HepG2 (cell line): ENCODE results near the gene FLVCR1. TPM values are rescaled to one million over a fixed set of nuclear protein-coding genes. Genes with fewer than 3 reads are reported as not detected.

Source experiments
- HES4 ChIP-seq: sonication (generic); formaldehyde crosslinking; IDR thresholded peaks from 2 replicates; pipeline ENCODE4 v1.9.0; 2021; ENCODE audit warnings: mild to moderate bottlenecking, missing genetic modification reagents, borderline replicate concordance
- HMGA1 ChIP-seq: sonication (generic); formaldehyde crosslinking; conservative IDR thresholded peaks from 2 replicates; pipeline ENCODE4 v1.4.0; 2020; ENCODE audit warnings: missing genetic modification reagents
- NFYC ChIP-seq: IDR thresholded peaks from 2 replicates; pipeline ENCODE4 v1.6.1; 2016; ENCODE audit warnings: missing genetic modification reagents, missing compliant biosample characterization
- NRL ChIP-seq: sonication (generic); formaldehyde crosslinking; IDR thresholded peaks from 2 replicates; pipeline ENCODE4 v1.5.0; 2020; ENCODE audit warnings: missing genetic modification reagents, mild to moderate bottlenecking, moderate library complexity, borderline replicate concordance
- PAXIP1 ChIP-seq: sonication (generic); formaldehyde crosslinking; conservative IDR thresholded peaks from 2 replicates; pipeline ENCODE4 v1.4.0; 2020; ENCODE audit warnings: mild to moderate bottlenecking, missing genetic modification reagents, moderate library complexity
- POLR2AphosphoS5 ChIP-seq: IDR thresholded peaks from 2 replicates; pipeline ENCODE4 v1.6.1; 2012; ENCODE audit warnings: low read depth, low read length
- SATB2 ChIP-seq: sonication (generic); formaldehyde crosslinking; IDR thresholded peaks from 2 replicates; pipeline ENCODE4 v1.5.0; 2020; ENCODE audit warnings: missing genetic modification reagents
- SMAD1 ChIP-seq: sonication (generic); formaldehyde crosslinking; IDR thresholded peaks from 2 replicates; pipeline ENCODE4 v1.4.0; 2020; ENCODE audit warnings: missing genetic modification reagents, low read depth, mild to moderate bottlenecking, borderline replicate concordance
- SNAPC2 ChIP-seq: sonication (generic); formaldehyde crosslinking; IDR thresholded peaks from 2 replicates; pipeline ENCODE4 v1.8.1; 2022; ENCODE audit warnings: mild to moderate bottlenecking, missing genetic modification reagents
- TBP ChIP-seq: sonication (generic); formaldehyde crosslinking; IDR thresholded peaks from 2 replicates; pipeline ENCODE4 v1.5.0; 2020; ENCODE audit warnings: missing genetic modification reagents
- TBX3 ChIP-seq: fragments of 450-650 bp; IDR thresholded peaks from 2 replicates; pipeline ENCODE4 v1.6.1; 2017; ENCODE audit warnings: antibody characterized with exemption, mild to moderate bottlenecking, inconsistent platforms, borderline replicate concordance
- ZMYM4 ChIP-seq: sonication (generic); formaldehyde crosslinking; IDR thresholded peaks from 2 replicates; pipeline ENCODE4 v1.8.1; 2023; ENCODE audit warnings: mild to moderate bottlenecking, missing genetic modification reagents
- ZNF276 ChIP-seq: sonication (generic); formaldehyde crosslinking; IDR thresholded peaks from 2 replicates; pipeline ENCODE4 v1.4.0; 2020; ENCODE audit warnings: mild to moderate bottlenecking, low read depth, missing genetic modification reagents
- ZNF317 ChIP-seq: sonication (generic); formaldehyde crosslinking; IDR thresholded peaks from 2 replicates; pipeline ENCODE4 v1.5.0; 2020; ENCODE audit warnings: mild to moderate bottlenecking, missing genetic modification reagents
- ZNF329 ChIP-seq: sonication (generic); formaldehyde crosslinking; IDR thresholded peaks from 2 replicates; pipeline ENCODE4 v1.9.0; 2021; ENCODE audit warnings: low read depth, mild to moderate bottlenecking, missing genetic modification reagents
- ZNF430 ChIP-seq: sonication (generic); formaldehyde crosslinking; IDR thresholded peaks from 2 replicates; pipeline ENCODE4 v1.9.0; 2021; ENCODE audit warnings: mild to moderate bottlenecking, missing genetic modification reagents
- ZNF513 ChIP-seq: sonication (generic); formaldehyde crosslinking; conservative IDR thresholded peaks from 2 replicates; pipeline ENCODE4 v1.5.0; 2020; ENCODE audit warnings: missing genetic modification reagents
- ZNF597 ChIP-seq: sonication (generic); formaldehyde crosslinking; IDR thresholded peaks from 2 replicates; pipeline ENCODE4 v1.5.0; 2020; ENCODE audit warnings: missing genetic modification reagents
- ZNF614 ChIP-seq: IDR thresholded peaks from 2 replicates; pipeline ENCODE4 v1.6.1; 2018; ENCODE audit warnings: missing biosample characterization, missing genetic modification reagents, inconsistent platforms, borderline replicate concordance
- ZNF878 ChIP-seq: sonication (generic); formaldehyde crosslinking; IDR thresholded peaks from 2 replicates; pipeline ENCODE4 v1.8.1; 2023; ENCODE audit warnings: mild to moderate bottlenecking, missing genetic modification reagents, moderate library complexity
- ZSCAN12 ChIP-seq: sonication (generic); formaldehyde crosslinking; IDR thresholded peaks from 2 replicates; pipeline ENCODE4 v1.9.0; 2021; ENCODE audit warnings: mild to moderate bottlenecking, missing genetic modification reagents
- ZSCAN31 ChIP-seq: sonication (generic); formaldehyde crosslinking; IDR thresholded peaks from 2 replicates; pipeline ENCODE4 v1.5.0; 2020; ENCODE audit warnings: low read depth, mild to moderate bottlenecking, missing genetic modification reagents
- polyA plus RNA-seq, 8 experiments: library from polyadenylated mRNA; depleted of rRNA in 3 of 8; stranded (reverse) in 7 of 8; unstranded in 1 of 8; fragments of >200 nt; fragmentation: Illumina TruSeq in 4 of 8; extraction: Trizol in 4 of 8; gene quantifications; 2 replicates each; pipeline versions ENCODE4 v1.2.1 to v1.2.3, GENCODE V29; 2011 to 2016; ENCODE audit warnings: low read depth in 4 of 8, missing spikeins in 1 of 8, mixed read lengths in 1 of 8; ENCODE audit not compliant: insufficient read depth in 1 of 8
- total RNA-seq, 5 experiments: library from RNA; depleted of rRNA; stranded (reverse); fragments of >200 nt; fragmentation: Illumina TruSeq; extraction: Trizol; gene quantifications; 2 replicates each; pipeline ENCODE4 v1.2.3, GENCODE V29; 2016; ENCODE audit warnings: low read depth in 1 of 5

The FLVCR1 gene
- total and polyA plus RNA-seq, 2 of the 13 experiments (the other 11 are each of a cell fraction or from before 2014, with no cell fraction given), result 14.8 to 39.8 TPM

GRCh38 chr1:212857992-212858460, at the start of gene FLVCR1 (continued):
- no peak for TF ChIP-seq ZNF513
- TF ChIP-seq ZNF614 (CRISPR knock-in tag), result no peak
- TF ChIP-seq ZNF329 (CRISPR knock-in tag), result no peak
- peak; percentile 93 for TF ChIP-seq ZMYM4 (CRISPR knock-in tag)
- peak; percentile 87 for TF ChIP-seq ZNF430 (CRISPR knock-in tag)
- TF ChIP-seq ZNF276 (CRISPR knock-in tag), result no peak
- TF ChIP-seq NFYC (CRISPR knock-in tag), result peak; percentile 88
- TF ChIP-seq ZNF597 (CRISPR knock-in tag), result no peak
- 0 out of 2 replicates have a peak, but pooled peaks have one; percentile 33 for TF ChIP-seq ZSCAN12
- no peak; the same call in 1 of the 2 replicates for TF ChIP-seq HES4 (CRISPR knock-in tag)
- TF ChIP-seq TBP (CRISPR knock-in tag), result no peak
- no peak for TF ChIP-seq ZNF317 (CRISPR knock-in tag)
- TF ChIP-seq POLR2AphosphoS5, result peak; percentile 84
- no peak for TF ChIP-seq NRL (CRISPR knock-in tag)
- no peak; the same call in 1 of the 2 replicates for TF ChIP-seq SNAPC2 (CRISPR knock-in tag)
- no peak for TF ChIP-seq ZNF878
- TF ChIP-seq ZSCAN31 (CRISPR knock-in tag), result peak; percentile 72
- TF ChIP-seq SATB2 (CRISPR knock-in tag), result no peak
- no peak for TF ChIP-seq TBX3
- TF ChIP-seq HMGA1 (CRISPR knock-in tag), result no peak
- TF ChIP-seq SMAD1 (CRISPR knock-in tag), result no peak
- peak; percentile 64 for TF ChIP-seq PAXIP1 (CRISPR knock-in tag)
